WTC11 (cell line): ENCODE measurements around the gene EBNA1BP2. TPM values are rescaled to one million over a fixed set of nuclear protein-coding genes. Genes with fewer than 3 reads are reported as not detected.
"Not testable (repeated sequence)": the region's sequence is repeated elsewhere in the genome, so short reads cannot be mapped to it uniquely, and the experiment has no call there.

Source experiments
- ATAC-seq: fragments of 200-7000 bp; cut with Tn5 transposase; 2 replicates; pipeline ENCODE4 v1.10.0; 2021; ENCODE audit warnings: mild to moderate bottlenecking, moderate library complexity
- CTCF ChIA-PET: fragments of 300-600 bp; sonication (Branson Sonifier 250); formaldehyde crosslinking; loops from one replicate; lab custom pipeline; 2021; ENCODE audit warnings: antibody characterized with exemption; lab: Charles Lee
- POLR2A ChIA-PET: fragments of 350-600 bp; sonication (Branson Sonifier 250); formaldehyde crosslinking; loops from one replicate; lab custom pipeline; 2021; ENCODE audit warnings: antibody characterized with exemption; lab: Charles Lee
- DNase-seq: peaks from one replicate; pipeline ENCODE4 v3.0.0; 2021; ENCODE audit warnings: low spot score
- H3K27ac Mint-ChIP-seq: 2 replicates; pipeline ENCODE4 v1.8.0; 2021; ENCODE audit warnings: mixed read lengths
- H3K27me3 Mint-ChIP-seq: 2 replicates; pipeline ENCODE4 v1.8.0; 2021; ENCODE audit warnings: low read depth, mild to moderate bottlenecking, moderate library complexity, mixed read lengths
- H3K36me3 Mint-ChIP-seq: 2 replicates; pipeline ENCODE4 v1.8.0; 2021; ENCODE audit warnings: mixed read lengths
- H3K4me1 Mint-ChIP-seq: 2 replicates; pipeline ENCODE4 v1.8.0; 2022; ENCODE audit warnings: mixed read lengths
- H3K4me3 Mint-ChIP-seq: 2 replicates; pipeline ENCODE4 v1.8.0; 2021; ENCODE audit warnings: mild to moderate bottlenecking, moderate library complexity, mixed read lengths
- H3K9me3 Mint-ChIP-seq: 2 replicates; pipeline ENCODE4 v1.8.0; 2021; ENCODE audit warnings: mixed read lengths
- FOXK1 ChIP-seq: sonication (generic); formaldehyde crosslinking; IDR thresholded peaks from 2 replicates; pipeline ENCODE4 v1.8.0; 2022; ENCODE audit warnings: mild to moderate bottlenecking, moderate library complexity, missing genetic modification reagents
- GABPB1 ChIP-seq: sonication (generic); formaldehyde crosslinking; IDR thresholded peaks from 2 replicates; pipeline ENCODE4 v1.8.1; 2023; ENCODE audit warnings: mild to moderate bottlenecking, missing genetic modification reagents
- GTF2I ChIP-seq: fragments of 250-450 bp; sonication (Bioruptor Pico); conservative IDR thresholded peaks from 2 replicates; pipeline ENCODE4 v1.4.0; 2021; ENCODE audit warnings: mild to moderate bottlenecking
- HMGA2 ChIP-seq: fragments of 250-450 bp; sonication (Bioruptor Pico); IDR thresholded peaks from 2 replicates; pipeline ENCODE4 v1.4.0; 2021; ENCODE audit warnings: mild to moderate bottlenecking, moderate library complexity
- JUN ChIP-seq: sonication (generic); formaldehyde crosslinking; IDR thresholded peaks from 2 replicates; pipeline ENCODE4 v1.8.0; 2023; ENCODE audit warnings: mild to moderate bottlenecking, missing genetic modification reagents
- KAT7 ChIP-seq: sonication (generic); formaldehyde crosslinking; IDR thresholded peaks from 2 replicates; pipeline ENCODE4 v1.8.1; 2023; ENCODE audit warnings: missing genetic modification reagents, mild to moderate bottlenecking, borderline replicate concordance
- MXD4 ChIP-seq: fragments of 250-450 bp; sonication (Bioruptor Pico); IDR thresholded peaks from 2 replicates; pipeline ENCODE4 v1.8.0; 2021; ENCODE audit warnings: mild to moderate bottlenecking, moderate library complexity, borderline replicate concordance
- RELA ChIP-seq: sonication (generic); formaldehyde crosslinking; IDR thresholded peaks from 2 replicates; pipeline ENCODE4 v1.8.1; 2022; ENCODE audit warnings: missing genetic modification reagents, mild to moderate bottlenecking, borderline replicate concordance
- TEAD4 ChIP-seq: sonication (generic); formaldehyde crosslinking; IDR thresholded peaks from 2 replicates; pipeline ENCODE4 v1.8.0; 2022; ENCODE audit warnings: mild to moderate bottlenecking, missing genetic modification reagents
- ZNF121 ChIP-seq: sonication (generic); formaldehyde crosslinking; IDR thresholded peaks from 2 replicates; pipeline ENCODE4 v1.8.0; 2023; ENCODE audit warnings: missing genetic modification reagents
- ZNF232 ChIP-seq: sonication (generic); formaldehyde crosslinking; IDR thresholded peaks from 2 replicates; pipeline ENCODE4 v1.8.0; 2022; ENCODE audit warnings: mild to moderate bottlenecking, missing genetic modification reagents
- ZNF263 ChIP-seq: sonication (generic); formaldehyde crosslinking; IDR thresholded peaks from 2 replicates; pipeline ENCODE4 v1.8.1; 2022; ENCODE audit warnings: low read depth, mild to moderate bottlenecking, moderate library complexity, missing genetic modification reagents
- ZNF671 ChIP-seq: fragments of 250-450 bp; sonication (Bioruptor Pico); IDR thresholded peaks from 2 replicates; pipeline ENCODE4 v1.8.0; 2021; ENCODE audit warnings: mild to moderate bottlenecking
- total RNA-seq: library from RNA; stranded (reverse); gene quantifications from 3 replicates; pipeline ENCODE4 v1.2.3, GENCODE V29; 2021
- TF ChIP-seq, protein P1 (sequence below): sonication (generic); formaldehyde crosslinking; IDR thresholded peaks from 2 replicates; pipeline ENCODE4 v1.8.1; 2022; ENCODE audit warnings: missing genetic modification reagents, borderline replicate concordance
- TF ChIP-seq, protein P2 (sequence below): sonication (generic); formaldehyde crosslinking; IDR thresholded peaks from 2 replicates; pipeline ENCODE4 v1.8.1; 2023; ENCODE audit warnings: mild to moderate bottlenecking, missing genetic modification reagents, borderline replicate concordance
- TF ChIP-seq, protein P3 (sequence below): fragments of 250-450 bp; sonication (Bioruptor Pico); IDR thresholded peaks from 2 replicates; pipeline ENCODE4 v1.9.0; 2021; ENCODE audit warnings: moderate library complexity, mild to moderate bottlenecking, inconsistent platforms, borderline replicate concordance
- TF ChIP-seq, protein P4 (sequence below): sonication (generic); formaldehyde crosslinking; IDR thresholded peaks from 2 replicates; pipeline ENCODE4 v1.8.0; 2022; ENCODE audit warnings: mild to moderate bottlenecking, missing genetic modification reagents
- TF ChIP-seq, protein P5 (sequence below): sonication (generic); formaldehyde crosslinking; IDR thresholded peaks from 2 replicates; pipeline ENCODE4 v1.8.0; 2022; ENCODE audit warnings: mild to moderate bottlenecking, missing genetic modification reagents

Gene EBNA1BP2
- total RNA-seq, 1 experiment from 2014 or later, result 93.7 TPM

DNA sequence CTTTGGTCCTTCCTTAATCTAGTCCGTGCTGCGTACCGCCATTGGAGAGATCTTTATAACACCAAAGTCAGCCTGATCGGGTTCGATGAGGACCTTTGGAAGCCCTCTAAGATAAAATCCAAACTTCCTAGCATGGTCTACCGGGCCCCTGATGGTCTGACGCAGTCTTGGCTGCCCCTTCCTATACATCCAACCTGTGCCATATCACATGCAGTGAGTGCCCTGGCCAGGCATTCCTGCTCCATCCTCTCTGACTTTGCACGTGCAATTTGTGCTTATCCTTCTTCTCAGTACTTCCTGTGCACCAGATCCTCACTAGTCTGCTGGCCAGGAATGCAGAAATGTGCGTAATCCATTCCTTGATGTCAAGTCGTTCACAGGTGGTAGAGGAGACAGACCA lies 45.7 kb upstream of the EBNA1BP2 start (continued):
- TF ChIP-seq, protein P1, sequence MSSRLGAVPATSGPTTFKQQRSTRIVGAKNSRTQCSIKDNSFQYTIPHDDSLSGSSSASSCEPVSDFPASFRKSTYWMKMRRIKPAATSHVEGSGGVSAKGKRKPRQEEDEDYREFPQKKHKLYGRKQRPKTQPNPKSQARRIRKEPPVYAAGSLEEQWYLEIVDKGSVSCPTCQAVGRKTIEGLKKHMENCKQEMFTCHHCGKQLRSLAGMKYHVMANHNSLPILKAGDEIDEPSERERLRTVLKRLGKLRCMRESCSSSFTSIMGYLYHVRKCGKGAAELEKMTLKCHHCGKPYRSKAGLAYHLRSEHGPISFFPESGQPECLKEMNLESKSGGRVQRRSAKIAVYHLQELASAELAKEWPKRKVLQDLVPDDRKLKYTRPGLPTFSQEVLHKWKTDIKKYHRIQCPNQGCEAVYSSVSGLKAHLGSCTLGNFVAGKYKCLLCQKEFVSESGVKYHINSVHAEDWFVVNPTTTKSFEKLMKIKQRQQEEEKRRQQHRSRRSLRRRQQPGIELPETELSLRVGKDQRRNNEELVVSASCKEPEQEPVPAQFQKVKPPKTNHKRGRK (CRISPR knock-in tag), result no peak
- TF ChIP-seq HMGA2 (CRISPR knock-in tag), result no peak
- TF ChIP-seq FOXK1 (CRISPR knock-in tag), result no peak
- TF ChIP-seq, protein P2, sequence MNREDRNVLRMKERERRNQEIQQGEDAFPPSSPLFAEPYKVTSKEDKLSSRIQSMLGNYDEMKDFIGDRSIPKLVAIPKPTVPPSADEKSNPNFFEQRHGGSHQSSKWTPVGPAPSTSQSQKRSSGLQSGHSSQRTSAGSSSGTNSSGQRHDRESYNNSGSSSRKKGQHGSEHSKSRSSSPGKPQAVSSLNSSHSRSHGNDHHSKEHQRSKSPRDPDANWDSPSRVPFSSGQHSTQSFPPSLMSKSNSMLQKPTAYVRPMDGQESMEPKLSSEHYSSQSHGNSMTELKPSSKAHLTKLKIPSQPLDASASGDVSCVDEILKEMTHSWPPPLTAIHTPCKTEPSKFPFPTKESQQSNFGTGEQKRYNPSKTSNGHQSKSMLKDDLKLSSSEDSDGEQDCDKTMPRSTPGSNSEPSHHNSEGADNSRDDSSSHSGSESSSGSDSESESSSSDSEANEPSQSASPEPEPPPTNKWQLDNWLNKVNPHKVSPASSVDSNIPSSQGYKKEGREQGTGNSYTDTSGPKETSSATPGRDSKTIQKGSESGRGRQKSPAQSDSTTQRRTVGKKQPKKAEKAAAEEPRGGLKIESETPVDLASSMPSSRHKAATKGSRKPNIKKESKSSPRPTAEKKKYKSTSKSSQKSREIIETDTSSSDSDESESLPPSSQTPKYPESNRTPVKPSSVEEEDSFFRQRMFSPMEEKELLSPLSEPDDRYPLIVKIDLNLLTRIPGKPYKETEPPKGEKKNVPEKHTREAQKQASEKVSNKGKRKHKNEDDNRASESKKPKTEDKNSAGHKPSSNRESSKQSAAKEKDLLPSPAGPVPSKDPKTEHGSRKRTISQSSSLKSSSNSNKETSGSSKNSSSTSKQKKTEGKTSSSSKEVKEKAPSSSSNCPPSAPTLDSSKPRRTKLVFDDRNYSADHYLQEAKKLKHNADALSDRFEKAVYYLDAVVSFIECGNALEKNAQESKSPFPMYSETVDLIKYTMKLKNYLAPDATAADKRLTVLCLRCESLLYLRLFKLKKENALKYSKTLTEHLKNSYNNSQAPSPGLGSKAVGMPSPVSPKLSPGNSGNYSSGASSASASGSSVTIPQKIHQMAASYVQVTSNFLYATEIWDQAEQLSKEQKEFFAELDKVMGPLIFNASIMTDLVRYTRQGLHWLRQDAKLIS (CRISPR knock-in tag), result no peak
- TF ChIP-seq KAT7 (CRISPR knock-in tag), result no peak
- TF ChIP-seq, protein P3, sequence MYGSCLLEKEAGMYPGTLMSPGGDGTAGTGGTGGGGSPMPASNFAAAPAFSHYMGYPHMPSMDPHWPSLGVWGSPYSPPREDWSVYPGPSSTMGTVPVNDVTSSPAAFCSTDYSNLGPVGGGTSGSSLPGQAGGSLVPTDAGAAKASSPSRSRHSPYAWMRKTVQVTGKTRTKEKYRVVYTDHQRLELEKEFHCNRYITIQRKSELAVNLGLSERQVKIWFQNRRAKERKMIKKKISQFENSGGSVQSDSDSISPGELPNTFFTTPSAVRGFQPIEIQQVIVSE (CRISPR knock-in tag), result no peak
- TF ChIP-seq ZNF232, result no peak
- no peak for TF ChIP-seq JUN (CRISPR knock-in tag)

DNA sequence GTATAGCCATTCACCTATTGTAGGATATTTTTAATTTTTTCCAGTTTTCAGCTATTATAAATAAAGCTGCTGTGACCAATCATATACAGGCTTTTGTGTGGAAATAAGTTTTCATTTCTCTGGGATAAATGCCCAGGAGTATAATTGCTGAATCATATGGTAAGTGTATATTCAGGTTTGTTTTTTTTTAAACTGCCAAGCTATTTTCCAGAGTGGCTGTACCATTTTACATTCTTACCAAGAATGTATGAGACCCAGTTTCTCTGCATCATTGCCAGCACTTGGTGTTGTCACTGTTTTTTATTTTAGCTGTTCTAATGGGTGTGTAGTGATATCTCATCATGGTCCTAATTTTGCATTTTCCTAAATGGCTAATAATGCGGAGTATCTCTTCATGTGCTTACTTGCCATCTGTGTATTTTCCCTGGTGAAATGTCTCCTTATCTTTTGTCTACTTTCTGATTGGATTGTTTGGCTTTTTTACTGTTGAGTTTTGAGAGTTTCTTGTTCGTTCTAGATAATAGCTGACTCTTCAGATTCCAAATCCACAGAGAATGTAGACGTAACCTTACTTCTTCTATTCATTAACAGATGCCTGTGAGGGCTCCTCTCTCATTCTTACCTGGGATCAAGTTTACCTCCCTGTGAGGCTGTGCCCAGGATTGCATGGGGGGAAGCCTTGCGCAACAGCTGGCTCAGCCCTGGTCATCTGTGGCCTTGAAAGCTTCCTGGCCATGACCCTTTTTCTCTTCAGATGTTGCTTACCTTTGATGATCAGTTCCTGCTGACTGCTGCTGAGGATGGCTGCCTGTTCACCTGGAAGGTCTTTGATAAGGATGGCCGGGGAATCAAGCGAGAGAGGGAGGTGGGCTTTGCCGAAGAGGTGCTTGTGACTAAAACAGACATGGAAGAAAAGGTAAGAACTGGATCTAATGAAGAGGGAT lies 42.7 kb upstream of the EBNA1BP2 start:
- no peak for DNase-seq
- CTCF ChIA-PET, result interaction anchor here (0.8 to 1.0 kb wide), 2 partner anchors 70 to 71 kb away, joined by 3 read pairs; partner anchors contain the start of gene C1orf210

DNA sequence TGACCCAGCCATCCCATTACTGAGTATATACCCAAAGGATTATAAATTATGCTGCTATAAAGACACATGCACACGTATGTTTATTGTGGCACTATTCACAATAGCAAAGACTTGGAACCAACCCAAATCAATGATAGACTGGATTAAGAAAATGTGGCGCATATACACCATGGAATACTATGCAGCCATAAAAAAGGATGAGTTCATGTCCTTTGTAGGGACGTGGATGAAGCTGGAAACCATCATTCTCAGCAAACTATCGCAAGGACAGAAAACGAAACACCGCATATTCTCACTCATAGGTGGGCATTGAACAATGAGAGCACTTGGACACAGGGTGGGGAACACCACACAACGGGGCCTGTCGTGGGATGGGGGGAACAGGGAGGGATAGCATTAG lies 36.2 kb upstream of the EBNA1BP2 start:
- H3K4me1 Mint-ChIP-seq, result peaks cover 19% of the 10 kb centered on the region
- ATAC-seq, H3K4me3 Mint-ChIP-seq, POLR2A ChIA-PET, DNase-seq, H3K27me3 Mint-ChIP-seq, CTCF ChIA-PET, H3K36me3 Mint-ChIP-seq, H3K9me3 Mint-ChIP-seq, H3K27ac Mint-ChIP-seq: not testable (repeated sequence)

More for the DNA sequence above, 42.7 kb upstream of the EBNA1BP2 start:
- Mint-ChIP-seq H3K4me1 (peaks cover 7% of the 10 kb centered on the region), H3K9me3 (no peaks in the 10 kb centered on the region), H3K36me3 (no peaks in the 10 kb centered on the region), H3K4me3 (no peak overlapping the region), H3K27ac (no peak overlapping the region), H3K27me3 (no peaks in the 10 kb centered on the region; the same call in 1 of the 2 replicates)
- ATAC-seq, result no peak
- POLR2A ChIA-PET, result no interaction called here
- TF ChIP-seq ZNF232, result no peak
- peak; percentile 72 for TF ChIP-seq GABPB1 (CRISPR knock-in tag)

DNA sequence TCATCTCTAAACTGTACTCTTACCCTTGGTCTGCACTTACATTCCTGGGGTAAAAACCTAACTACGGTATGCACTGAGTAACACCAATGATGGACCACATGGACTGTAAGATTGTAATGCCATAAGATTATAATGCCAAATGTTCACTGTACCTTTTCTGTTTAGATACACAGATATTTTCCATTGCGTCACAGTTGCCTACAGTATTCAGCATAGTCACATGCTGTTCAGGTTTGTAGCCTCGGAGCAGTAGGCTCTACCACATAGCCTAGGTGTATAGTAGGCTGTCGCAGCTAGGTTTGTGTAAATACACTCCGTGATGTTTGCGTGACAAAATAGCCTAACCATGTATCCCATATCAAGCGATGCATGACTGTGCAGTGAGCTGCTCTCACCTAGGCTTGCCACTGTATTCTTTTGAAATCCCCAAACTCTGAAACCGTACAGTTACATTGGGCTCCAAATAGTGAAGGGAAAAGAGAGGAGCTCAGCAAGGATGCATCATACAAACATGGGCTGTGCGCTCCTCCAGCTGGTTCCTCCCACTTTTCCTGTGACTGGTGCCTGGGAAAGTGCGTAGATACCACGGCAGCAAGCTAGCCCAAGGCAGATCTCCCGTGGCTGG lies 35.3 kb upstream of the EBNA1BP2 start:
- CTCF ChIA-PET, result interaction anchor here (0.7 to 2.3 kb wide), 5 partner anchors 10 to 361 kb away, joined by 3 to 8 read pairs (median 5); partner anchors contain the start of gene ZNF691
- TF ChIP-seq TEAD4 (CRISPR knock-in tag) (no peak), RELA (CRISPR knock-in tag) (no peak), MXD4 (CRISPR knock-in tag) (no peak), ZNF671 (no peak), ZNF121 (CRISPR knock-in tag) (no peak), ZNF263 (CRISPR knock-in tag) (no peak), GTF2I (CRISPR knock-in tag) (no peak)
- TF ChIP-seq, protein P4, sequence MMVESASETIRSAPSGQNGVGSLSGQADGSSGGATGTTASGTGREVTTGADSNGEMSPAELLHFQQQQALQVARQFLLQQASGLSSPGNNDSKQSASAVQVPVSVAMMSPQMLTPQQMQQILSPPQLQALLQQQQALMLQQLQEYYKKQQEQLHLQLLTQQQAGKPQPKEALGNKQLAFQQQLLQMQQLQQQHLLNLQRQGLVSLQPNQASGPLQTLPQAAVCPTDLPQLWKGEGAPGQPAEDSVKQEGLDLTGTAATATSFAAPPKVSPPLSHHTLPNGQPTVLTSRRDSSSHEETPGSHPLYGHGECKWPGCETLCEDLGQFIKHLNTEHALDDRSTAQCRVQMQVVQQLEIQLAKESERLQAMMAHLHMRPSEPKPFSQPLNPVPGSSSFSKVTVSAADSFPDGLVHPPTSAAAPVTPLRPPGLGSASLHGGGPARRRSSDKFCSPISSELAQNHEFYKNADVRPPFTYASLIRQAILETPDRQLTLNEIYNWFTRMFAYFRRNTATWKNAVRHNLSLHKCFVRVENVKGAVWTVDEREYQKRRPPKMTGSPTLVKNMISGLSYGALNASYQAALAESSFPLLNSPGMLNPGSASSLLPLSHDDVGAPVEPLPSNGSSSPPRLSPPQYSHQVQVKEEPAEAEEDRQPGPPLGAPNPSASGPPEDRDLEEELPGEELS (CRISPR knock-in tag), result no peak
- TF ChIP-seq, protein P5, sequence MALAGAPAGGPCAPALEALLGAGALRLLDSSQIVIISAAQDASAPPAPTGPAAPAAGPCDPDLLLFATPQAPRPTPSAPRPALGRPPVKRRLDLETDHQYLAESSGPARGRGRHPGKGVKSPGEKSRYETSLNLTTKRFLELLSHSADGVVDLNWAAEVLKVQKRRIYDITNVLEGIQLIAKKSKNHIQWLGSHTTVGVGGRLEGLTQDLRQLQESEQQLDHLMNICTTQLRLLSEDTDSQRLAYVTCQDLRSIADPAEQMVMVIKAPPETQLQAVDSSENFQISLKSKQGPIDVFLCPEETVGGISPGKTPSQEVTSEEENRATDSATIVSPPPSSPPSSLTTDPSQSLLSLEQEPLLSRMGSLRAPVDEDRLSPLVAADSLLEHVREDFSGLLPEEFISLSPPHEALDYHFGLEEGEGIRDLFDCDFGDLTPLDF, result no peak
- H3K36me3 Mint-ChIP-seq, result 0 out of 2 replicates have a peak, but pooled peaks cover 2% of the 10 kb centered on the region
- H3K27me3 Mint-ChIP-seq, result no peaks in the 10 kb centered on the region
- peak overlapping the region; percentile 6; the same call in 1 of the 2 replicates for H3K4me3 Mint-ChIP-seq
- peak overlapping the region; percentile 97 for H3K27ac Mint-ChIP-seq
- ATAC-seq (no peak), DNase-seq (no peak)
- H3K4me1 Mint-ChIP-seq, result peaks cover 19% of the 10 kb centered on the region
- H3K9me3 Mint-ChIP-seq, result peaks cover 9% of the 10 kb centered on the region
- POLR2A ChIA-PET, result interaction anchor here (1.3 kb wide), 1 partner anchor 10 kb away, joined by 4 read pairs; no protein-coding TSS in a partner anchor
